Vagina (tissue), 2 donors: Measurements from ENCODE around the gene ST7. TPM values are rescaled to one million over a fixed set of nuclear protein-coding genes. Genes with fewer than 3 reads are reported as not detected.
A peak's percentile ranks its signal among the peaks of the same experiment; 100 is the strongest.
"Not testable (repeated sequence)": the region's sequence is repeated elsewhere in the genome, so short reads cannot be mapped to it uniquely, and the experiment has no call there.

ENCODE experiments used
- DNase-seq, 2 donors: peaks; one replicate each; pipeline ENCODE4 v3.0.0-alpha.2; 2017; ENCODE audit errors: extremely low spot score in 2 of 2
- H3K27ac ChIP-seq: fragments of 200-600 bp; sonication (generic); one replicate; pipeline ENCODE4 v1.5.1; 2019
- H3K27me3 ChIP-seq: fragments of 200-600 bp; sonication (generic); one replicate; pipeline ENCODE4 v1.5.1; 2019
- H3K36me3 ChIP-seq, 2 donors: fragments of 200-600 bp; sonication (generic); one replicate each; pipeline ENCODE4 v1.5.1; 2017 to 2019
- H3K4me1 ChIP-seq: fragments of 200-600 bp; sonication (generic); one replicate; pipeline ENCODE4 v1.5.1; 2019
- H3K4me3 ChIP-seq, 2 donors: fragments of 200-600 bp; sonication (generic); 1 replicate in 1 of 2; 2 replicates in 1 of 2; pipeline ENCODE4 v1.5.1; 2016 to 2019
- H3K9me3 ChIP-seq: fragments of 200-600 bp; sonication (generic); one replicate; pipeline ENCODE4 v1.5.1; 2019
- CTCF ChIP-seq, 3 experiments: fragments of 450-650 bp in 2 of 3; fragments of 200-600 bp in 1 of 3; sonication (generic) in 1 of 3; IDR thresholded peaks; one replicate each; pipeline ENCODE4 v1.5.1; 2017 to 2019; ENCODE audit warnings: antibody characterized with exemption in 3 of 3, mild to moderate bottlenecking in 2 of 3, moderate library complexity in 2 of 3
- POLR2A ChIP-seq, 2 donors: fragments of 450-650 bp; IDR thresholded peaks; one replicate each; pipeline ENCODE4 v1.6.1; 2017; ENCODE audit warnings: antibody characterized with exemption in 2 of 2, mild to moderate bottlenecking in 2 of 2, moderate library complexity in 2 of 2
- POLR2AphosphoS5 ChIP-seq, 2 donors: sonication (generic); formaldehyde crosslinking; IDR thresholded peaks; one replicate each; pipeline ENCODE4 v1.9.0; 2017; ENCODE audit warnings: antibody characterized with exemption in 2 of 2, mild to moderate bottlenecking in 2 of 2, low read depth in 1 of 2; ENCODE audit not compliant: insufficient read depth in 1 of 2
- intact Hi-C: fragments of 100-400 bp; cut with DNase I; formaldehyde crosslinking; loops from one replicate; pipeline ENCODE4 v1.15.1; 2023
- total RNA-seq: library from RNA; depleted of rRNA; stranded (reverse); fragments of >200 nt; gene quantifications from one replicate; pipeline ENCODE4 v1.2.3, GENCODE V29; 2016

ST7 gene
- total RNA-seq, 1 donor from 2014 or later, result 15.2 TPM

GRCh38 chr7:117116211-117116610 lies 162.9 kb downstream of the ST7 start:
- TF ChIP-seq POLR2A (IDR thresholded peaks at IDR 0.05) (no peak), POLR2AphosphoS5 (IDR thresholded peaks at IDR 0.05; ENCODE audit: insufficient read depth in 1 of 2, low read depth in 1 of 2) (no peak), CTCF (IDR thresholded peaks at IDR 0.05) (no peak)
- Histone ChIP-seq H3K27me3 (no peaks in the 10 kb centered on the region), H3K4me3 (no peak overlapping the region), H3K9me3 (no peaks in the 10 kb centered on the region), H3K4me1 (no peaks in the 10 kb centered on the region), H3K36me3 (no peaks in the 10 kb centered on the region), H3K27ac (no peak overlapping the region)
- DNase-seq, result no peak
- intact Hi-C loops, result loop anchor here (2.0 kb wide), 1 partner anchor 127 kb away; no protein-coding TSS in a partner anchor

- no peak for DNase-seq
- Histone ChIP-seq H3K9me3 (no peaks in the 10 kb centered on the region), H3K27ac (no peak overlapping the region), H3K4me1 (no peaks in the 10 kb centered on the region), H3K36me3 (no peaks in the 10 kb centered on the region), H3K4me3 (no peak overlapping the region), H3K27me3 (no peaks in the 10 kb centered on the region)
- intact Hi-C loops, result loop anchor here (2.0 kb wide), 1 partner anchor 128 kb away; no protein-coding TSS in a partner anchor
- TF ChIP-seq CTCF (IDR thresholded peaks at IDR 0.05), result no peak
- TF ChIP-seq POLR2A (IDR thresholded peaks at IDR 0.05), result no peak
Observed at GRCh38 chr7:117117172-117117571, 163.9 kb downstream of the ST7 start.

GRCh38 chr7:117118579-117119180 lies 165.4 kb downstream of the ST7 start:
- TF ChIP-seq CTCF (IDR thresholded peaks at IDR 0.05), result no peak
- no peak for TF ChIP-seq POLR2A (IDR thresholded peaks at IDR 0.05)
- no peak for TF ChIP-seq POLR2AphosphoS5 (IDR thresholded peaks at IDR 0.05; ENCODE audit: insufficient read depth in 1 of 2, low read depth in 1 of 2)
- Histone ChIP-seq H3K36me3 (no peaks in the 10 kb centered on the region), H3K27ac (no peak overlapping the region), H3K27me3 (no peaks in the 10 kb centered on the region), H3K4me3 (no peak overlapping the region), H3K9me3 (no peaks in the 10 kb centered on the region), H3K4me1 (no peaks in the 10 kb centered on the region)
- DNase-seq, result no peak
- intact Hi-C loops, result no loop called here

GRCh38 chr7:117119192-117119924 lies 166.1 kb downstream of the ST7 start:
- Histone ChIP-seq H3K9me3 (no peaks in the 10 kb centered on the region), H3K4me3 (no peak overlapping the region), H3K27ac (no peak overlapping the region), H3K4me1 (no peaks in the 10 kb centered on the region), H3K36me3 (no peaks in the 10 kb centered on the region), H3K27me3 (no peaks in the 10 kb centered on the region)
- TF ChIP-seq POLR2AphosphoS5 (IDR thresholded peaks at IDR 0.05; ENCODE audit: insufficient read depth in 1 of 2, low read depth in 1 of 2), result peak in 1 of 2 donors; percentile 14
- no peak for TF ChIP-seq POLR2A (IDR thresholded peaks at IDR 0.05)
- TF ChIP-seq CTCF (IDR thresholded peaks at IDR 0.05), result peak; percentile 61 to 88 (median 83)
- intact Hi-C loops, result no loop called here
- no peak for DNase-seq

- H3K27me3 ChIP-seq, intact Hi-C loops, H3K27ac ChIP-seq: not testable (repeated sequence)
Observed at GRCh38 chr7:117120321-117120720, 167.0 kb downstream of the ST7 start.

GRCh38 chr7:117122036-117122435 lies 168.7 kb downstream of the ST7 start:
- DNase-seq, H3K27me3 ChIP-seq, H3K9me3 ChIP-seq, H3K27ac ChIP-seq, intact Hi-C loops, H3K4me1 ChIP-seq, H3K36me3 ChIP-seq, H3K4me3 ChIP-seq: not testable (repeated sequence)

More at GRCh38 chr7:117120321-117120720, 167.0 kb downstream of the ST7 start:
- H3K4me1 ChIP-seq, DNase-seq, H3K9me3 ChIP-seq, H3K36me3 ChIP-seq, H3K4me3 ChIP-seq: not testable (repeated sequence)
